Neural progenitor cell (in vitro differentiated cells): ENCODE results near the gene STK38. TPM values are rescaled to one million over a fixed set of nuclear protein-coding genes. Genes with fewer than 3 reads are reported as not detected.

Experiments used
- DNase-seq: peaks from one replicate; pipeline ENCODE4 v3.0.0-alpha.2; 2016; ENCODE audit warnings: low spot score
- H2AFZ ChIP-seq: fragments of 200-600 bp; sonication (generic); replicated peaks from 2 replicates; pipeline ENCODE4 v1.6.1; 2016; ENCODE audit warnings: antibody characterized with exemption
- H3F3A ChIP-seq: fragments of 200-600 bp; sonication (generic); 2 replicates; pipeline ENCODE4 v1.6.1; 2016; ENCODE audit warnings: antibody characterized with exemption, low read depth
- H3K27ac ChIP-seq: fragments of 200-600 bp; sonication (generic); 2 replicates; pipeline ENCODE4 v1.5.1; 2016; ENCODE audit warnings: mild to moderate bottlenecking
- H3K27me3 ChIP-seq: fragments of 200-600 bp; sonication (generic); 2 replicates; pipeline ENCODE4 v1.6.1; 2016; ENCODE audit warnings: mild to moderate bottlenecking, moderate library complexity
- H3K36me3 ChIP-seq: fragments of 200-600 bp; sonication (generic); 2 replicates; pipeline ENCODE4 v1.5.1; 2016
- H3K4me1 ChIP-seq: fragments of 200-600 bp; sonication (generic); 2 replicates; pipeline ENCODE4 v1.6.1; 2016; ENCODE audit warnings: mixed run types
- H3K4me2 ChIP-seq: fragments of 200-600 bp; sonication (generic); 2 replicates; pipeline ENCODE4 v1.6.1; 2016
- H3K4me3 ChIP-seq: fragments of 200-600 bp; sonication (generic); 2 replicates; pipeline ENCODE4 v1.5.1; 2016
- H3K79me2 ChIP-seq: fragments of 200-600 bp; sonication (generic); 2 replicates; pipeline ENCODE4 v1.6.1; 2016; ENCODE audit warnings: low read depth
- H3K9ac ChIP-seq: fragments of 200-600 bp; sonication (generic); 2 replicates; pipeline ENCODE4 v1.6.1; 2016
- H3K9me3 ChIP-seq: fragments of 200-600 bp; sonication (generic); 2 replicates; pipeline ENCODE4 v1.5.1; 2016; ENCODE audit warnings: low read depth
- H4K20me1 ChIP-seq: fragments of 200-600 bp; sonication (generic); 2 replicates; pipeline ENCODE4 v1.6.1; 2016; ENCODE audit warnings: low read depth
- H3K27ac Mint-ChIP-seq: 3 replicates; pipeline ENCODE4 v1.8.0; 2021; ENCODE audit warnings: mixed read lengths
- H3K27me3 Mint-ChIP-seq: 2 replicates; pipeline ENCODE4 v1.8.0; 2022; ENCODE audit warnings: low read depth, mild to moderate bottlenecking, inconsistent platforms, moderate library complexity, mixed read lengths; ENCODE audit not compliant: insufficient read depth
- H3K36me3 Mint-ChIP-seq: 3 replicates; pipeline ENCODE4 v1.8.0; 2021; ENCODE audit warnings: mixed read lengths
- H3K4me1 Mint-ChIP-seq: 3 replicates; pipeline ENCODE4 v1.8.0; 2021; ENCODE audit warnings: mixed read lengths
- H3K4me3 Mint-ChIP-seq: 3 replicates; pipeline ENCODE4 v1.8.0; 2021; ENCODE audit warnings: mild to moderate bottlenecking, moderate library complexity, mixed read lengths
- H3K9me3 Mint-ChIP-seq: 3 replicates; pipeline ENCODE4 v1.8.0; 2020; ENCODE audit warnings: mixed read lengths
- EZH2 ChIP-seq: fragments of 200-600 bp; sonication (generic); IDR thresholded peaks from 2 replicates; pipeline ENCODE4 v1.6.1; 2017; ENCODE audit warnings: antibody characterized with exemption, mild to moderate bottlenecking, moderate library complexity
- EZH2phosphoT487 ChIP-seq: fragments of 200-600 bp; sonication (generic); IDR thresholded peaks from 2 replicates; pipeline ENCODE4 v1.6.1; 2017; ENCODE audit warnings: antibody characterized with exemption
- total RNA-seq: library from RNA; depleted of rRNA; stranded (reverse); fragments of >200 nt; gene quantifications from 2 replicates; pipeline ENCODE4 v1.2.3, GENCODE V29; 2015; ENCODE audit warnings: low replicate concordance
- TF ChIP-seq, protein P1 (sequence below): fragments of 200-600 bp; sonication (generic); IDR thresholded peaks from 2 replicates; pipeline ENCODE4 v1.5.1; 2017; ENCODE audit warnings: antibody characterized with exemption, mild to moderate bottlenecking

The STK38 gene
- total RNA-seq, 1 donor from 2014 or later = 31.9 TPM

DNA sequence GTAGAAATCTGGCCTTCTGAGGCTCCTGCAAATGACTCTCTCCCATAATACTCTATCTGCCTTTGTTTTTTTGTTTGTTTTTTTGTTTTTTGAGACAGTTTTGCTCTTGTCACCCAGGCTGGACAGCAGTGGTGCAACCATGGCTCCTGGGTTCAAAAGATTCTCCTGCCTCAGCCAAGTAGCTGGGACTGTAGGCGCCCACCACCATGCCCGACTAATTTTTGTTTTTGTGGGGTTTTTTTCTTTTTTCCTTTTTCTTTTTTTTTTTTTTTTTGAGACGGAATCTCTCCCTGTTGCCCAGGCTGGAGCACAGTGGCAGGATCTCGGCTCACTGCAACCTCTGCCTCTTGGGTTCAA is 16.6 kb upstream of the STK38 start:
- no peaks in the 10 kb centered on the region for H3K79me2 ChIP-seq
- H3K4me3 ChIP-seq = no peak overlapping the region
- H2AFZ ChIP-seq = no peak overlapping the region
- no peak overlapping the region for H3K4me2 ChIP-seq
- H3K36me3 Mint-ChIP-seq = no peaks in the 10 kb centered on the region
- no peaks in the 10 kb centered on the region for H3K9me3 ChIP-seq
- peaks cover 16% of the 10 kb centered on the region for H3K4me1 Mint-ChIP-seq
- no peak for DNase-seq
- no peaks in the 10 kb centered on the region for H3K27me3 ChIP-seq
- no peaks in the 10 kb centered on the region for H3K27me3 Mint-ChIP-seq
- H3K27ac Mint-ChIP-seq = no peak overlapping the region
- H3K36me3 ChIP-seq = no peaks in the 10 kb centered on the region
- H3K9ac ChIP-seq = no peak overlapping the region
- H3K4me1 ChIP-seq = no peaks in the 10 kb centered on the region
- no peaks in the 10 kb centered on the region for H4K20me1 ChIP-seq
- H3K9me3 Mint-ChIP-seq = no peaks in the 10 kb centered on the region
- H3K4me3 Mint-ChIP-seq = no peak overlapping the region
- H3K27ac ChIP-seq = no peak overlapping the region
- H3F3A ChIP-seq = peaks cover 4% of the 10 kb centered on the region
- TF ChIP-seq, protein P1, sequence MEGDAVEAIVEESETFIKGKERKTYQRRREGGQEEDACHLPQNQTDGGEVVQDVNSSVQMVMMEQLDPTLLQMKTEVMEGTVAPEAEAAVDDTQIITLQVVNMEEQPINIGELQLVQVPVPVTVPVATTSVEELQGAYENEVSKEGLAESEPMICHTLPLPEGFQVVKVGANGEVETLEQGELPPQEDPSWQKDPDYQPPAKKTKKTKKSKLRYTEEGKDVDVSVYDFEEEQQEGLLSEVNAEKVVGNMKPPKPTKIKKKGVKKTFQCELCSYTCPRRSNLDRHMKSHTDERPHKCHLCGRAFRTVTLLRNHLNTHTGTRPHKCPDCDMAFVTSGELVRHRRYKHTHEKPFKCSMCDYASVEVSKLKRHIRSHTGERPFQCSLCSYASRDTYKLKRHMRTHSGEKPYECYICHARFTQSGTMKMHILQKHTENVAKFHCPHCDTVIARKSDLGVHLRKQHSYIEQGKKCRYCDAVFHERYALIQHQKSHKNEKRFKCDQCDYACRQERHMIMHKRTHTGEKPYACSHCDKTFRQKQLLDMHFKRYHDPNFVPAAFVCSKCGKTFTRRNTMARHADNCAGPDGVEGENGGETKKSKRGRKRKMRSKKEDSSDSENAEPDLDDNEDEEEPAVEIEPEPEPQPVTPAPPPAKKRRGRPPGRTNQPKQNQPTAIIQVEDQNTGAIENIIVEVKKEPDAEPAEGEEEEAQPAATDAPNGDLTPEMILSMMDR = no peak
- TF ChIP-seq EZH2phosphoT487 = no peak
- TF ChIP-seq EZH2 = no peak

DNA sequence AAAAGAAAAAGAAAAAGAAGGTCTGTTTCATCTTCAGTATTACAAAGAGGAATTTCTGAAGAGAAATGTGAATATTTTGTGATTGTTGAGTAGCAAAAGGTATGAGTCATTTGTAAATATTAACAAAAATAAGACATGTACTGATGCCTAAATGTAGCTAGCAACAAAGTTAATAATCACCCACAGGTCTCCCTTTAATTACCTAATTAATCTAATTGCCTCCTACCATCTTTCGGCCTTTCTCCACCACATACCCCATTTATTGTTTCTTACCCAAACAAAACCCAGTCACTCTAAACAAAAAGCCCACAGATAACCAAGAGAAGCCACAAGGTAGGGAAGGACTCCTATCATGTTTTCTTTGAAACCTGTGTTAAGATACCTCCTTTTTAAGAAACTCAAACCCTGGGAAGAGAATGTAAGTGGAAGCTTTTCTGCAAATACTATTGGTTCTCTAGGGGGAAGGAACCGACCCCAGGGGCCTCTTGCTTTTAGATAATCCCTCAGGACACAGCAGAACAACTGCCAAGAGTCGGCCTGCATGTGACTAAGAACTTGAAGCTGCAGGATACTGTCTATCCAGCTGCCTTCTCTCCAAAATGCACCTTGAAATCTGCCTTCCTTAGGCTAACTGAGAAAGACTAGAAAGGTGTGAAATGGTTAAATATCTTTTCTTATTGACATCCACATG is 16.1 kb upstream of the STK38 start:
- H3K36me3 ChIP-seq = no peaks in the 10 kb centered on the region
- H3K4me2 ChIP-seq = no peak overlapping the region
- Mint-ChIP-seq H3K9me3 (no peaks in the 10 kb centered on the region), H3K27me3 (no peaks in the 10 kb centered on the region), H3K4me3 (no peak overlapping the region), H3K4me1 (peaks cover 16% of the 10 kb centered on the region), H3K27ac (no peak overlapping the region), H3K36me3 (no peaks in the 10 kb centered on the region)
- no peak overlapping the region for H3K27ac ChIP-seq
- TF ChIP-seq EZH2 (no peak), EZH2phosphoT487 (no peak)
- TF ChIP-seq, protein P1 = no peak
- no peaks in the 10 kb centered on the region for H3K27me3 ChIP-seq
- peak; percentile 23 for DNase-seq
- H4K20me1 ChIP-seq = no peaks in the 10 kb centered on the region
- no peak overlapping the region for H3K9ac ChIP-seq
- peaks cover 4% of the 10 kb centered on the region for H3F3A ChIP-seq
- no peak overlapping the region for H2AFZ ChIP-seq
- no peak overlapping the region for H3K4me3 ChIP-seq
- no peaks in the 10 kb centered on the region for H3K9me3 ChIP-seq
- no peaks in the 10 kb centered on the region for H3K79me2 ChIP-seq
- H3K4me1 ChIP-seq = no peaks in the 10 kb centered on the region

- no peaks in the 10 kb centered on the region for H3K9me3 ChIP-seq
- H3K27ac Mint-ChIP-seq = no peak overlapping the region
- no peaks in the 10 kb centered on the region for H3K9me3 Mint-ChIP-seq
- H3K27me3 Mint-ChIP-seq = no peaks in the 10 kb centered on the region
- no peaks in the 10 kb centered on the region for H4K20me1 ChIP-seq
- peaks cover 4% of the 10 kb centered on the region for H3F3A ChIP-seq
- no peaks in the 10 kb centered on the region for H3K27me3 ChIP-seq
- TF ChIP-seq, protein P1 = no peak
- TF ChIP-seq EZH2 (no peak), EZH2phosphoT487 (no peak)
- no peaks in the 10 kb centered on the region for H3K79me2 ChIP-seq
- H3K36me3 ChIP-seq = no peaks in the 10 kb centered on the region
- no peaks in the 10 kb centered on the region for H3K4me1 ChIP-seq
- peaks cover 16% of the 10 kb centered on the region for H3K4me1 Mint-ChIP-seq
- no peak overlapping the region for H3K4me3 Mint-ChIP-seq
- DNase-seq = no peak
- H3K27ac ChIP-seq = no peak overlapping the region
- no peaks in the 10 kb centered on the region for H3K36me3 Mint-ChIP-seq
- no peak overlapping the region for H3K4me2 ChIP-seq
- H3K9ac ChIP-seq = no peak overlapping the region
- H2AFZ ChIP-seq = no peak overlapping the region
- no peak overlapping the region for H3K4me3 ChIP-seq
Observed at GRCh38 chr6:36560822-36561221, 13.5 kb upstream of the STK38 start.
